ENCODE measurements around the gene BACH2. TPM values are rescaled to one million over a fixed set of nuclear protein-coding genes. Genes with fewer than 3 reads are reported as not detected.
"Not testable (repeated sequence)": the region's sequence is repeated elsewhere in the genome, so short reads cannot be mapped to it uniquely, and the experiment has no call there.

Gene BACH2
- total RNA-seq, 2 experiments from 2014 or later = 30.3 to 31.1 TPM

- POLR2A ChIA-PET = interaction anchor here (0.9 to 1.4 kb wide), 2 partner anchors 10 to 12 kb away, joined by 3 read pairs; no protein-coding TSS in a partner anchor
- no peak overlapping the region for H3K27ac Mint-ChIP-seq
- DNase-seq = no peak
- no peaks in the 10 kb centered on the region for H3K9me3 Mint-ChIP-seq
- H3K36me3 Mint-ChIP-seq (ENCODE audit: low read depth) = peaks cover 38% of the 10 kb centered on the region
- H3K27me3 Mint-ChIP-seq = peaks cover 33% of the 10 kb centered on the region
- peaks cover 37% of the 10 kb centered on the region for H3K4me1 Mint-ChIP-seq
- no peak overlapping the region for H3K4me3 Mint-ChIP-seq
- CTCF ChIA-PET = interaction anchor here (1.2 kb wide), 1 partner anchor 132 kb away, joined by 4 read pairs; no protein-coding TSS in a partner anchor
Measured at GRCh38 chr6:90072935-90073464, 223.6 kb downstream of the BACH2 start.

- no peak overlapping the region for H3K4me3 Mint-ChIP-seq
- no peak for DNase-seq
Measured at GRCh38 chr6:90072501-90072900, 224.1 kb downstream of the BACH2 start.

GRCh38 chr6:90068703-90069523 is 227.7 kb downstream of the BACH2 start:
- peaks cover 39% of the 10 kb centered on the region for H3K36me3 Mint-ChIP-seq (ENCODE audit: low read depth)
- peaks cover 11% of the 10 kb centered on the region for H3K27me3 Mint-ChIP-seq
- ChIA-PET POLR2A (no interaction called here), CTCF (interaction anchor here (1.1 kb wide), 1 partner anchor 128 kb away, joined by 4 read pairs; no protein-coding TSS in a partner anchor)
- peaks cover 37% of the 10 kb centered on the region for H3K4me1 Mint-ChIP-seq
- no peak overlapping the region for H3K4me3 Mint-ChIP-seq
- H3K27ac Mint-ChIP-seq = no peak overlapping the region
- no peaks in the 10 kb centered on the region for H3K9me3 Mint-ChIP-seq
- DNase-seq = no peak

More at GRCh38 chr6:90072501-90072900, 224.1 kb downstream of the BACH2 start:
- Mint-ChIP-seq H3K9me3 (no peaks in the 10 kb centered on the region), H3K36me3 (ENCODE audit: low read depth) (peaks cover 37% of the 10 kb centered on the region), H3K4me1 (peaks cover 38% of the 10 kb centered on the region), H3K27me3 (peaks cover 30% of the 10 kb centered on the region), H3K27ac (no peak overlapping the region)
- ChIA-PET CTCF (interaction anchor here (1.2 kb wide), 1 partner anchor 132 kb away, joined by 4 read pairs; no protein-coding TSS in a partner anchor), POLR2A (interaction anchor here (0.9 to 1.4 kb wide), 2 partner anchors 10 to 12 kb away, joined by 3 read pairs; no protein-coding TSS in a partner anchor)

- DNase-seq = no peak
- Mint-ChIP-seq H3K27me3 (peaks cover 9% of the 10 kb centered on the region), H3K36me3 (ENCODE audit: low read depth) (peaks cover 40% of the 10 kb centered on the region), H3K9me3 (no peaks in the 10 kb centered on the region), H3K4me3 (no peak overlapping the region), H3K27ac (no peak overlapping the region), H3K4me1 (peaks cover 35% of the 10 kb centered on the region)
- ChIA-PET POLR2A (no interaction called here), CTCF (interaction anchor here (1.3 kb wide), 1 partner anchor 128 kb away, joined by 5 read pairs; no protein-coding TSS in a partner anchor)
Measured at GRCh38 chr6:90068264-90068663, 228.4 kb downstream of the BACH2 start.

GRCh38 chr6:90066697-90067096 is 229.9 kb downstream of the BACH2 start:
- peaks cover 36% of the 10 kb centered on the region for H3K36me3 Mint-ChIP-seq (ENCODE audit: low read depth)
- H3K4me1 Mint-ChIP-seq = peaks cover 28% of the 10 kb centered on the region
- H3K9me3 Mint-ChIP-seq = no peaks in the 10 kb centered on the region
- no peak overlapping the region for H3K27ac Mint-ChIP-seq
- no peak for DNase-seq
- ChIA-PET POLR2A (no interaction called here), CTCF (no interaction called here)
- H3K4me3 Mint-ChIP-seq = no peak overlapping the region
- H3K27me3 Mint-ChIP-seq = peaks cover 3% of the 10 kb centered on the region

- DNase-seq = no peak
- H3K27me3 Mint-ChIP-seq = no peaks in the 10 kb centered on the region
- peaks cover 24% of the 10 kb centered on the region for H3K4me1 Mint-ChIP-seq
- H3K9me3 Mint-ChIP-seq = peaks cover 1% of the 10 kb centered on the region
- H3K4me3 Mint-ChIP-seq = no peak overlapping the region
- H3K27ac Mint-ChIP-seq = no peak overlapping the region
- POLR2A ChIA-PET = no interaction called here
- H3K36me3 Mint-ChIP-seq (ENCODE audit: low read depth) = peaks cover 31% of the 10 kb centered on the region
- CTCF ChIA-PET = no interaction called here
Measured at GRCh38 chr6:90065173-90065572, 231.5 kb downstream of the BACH2 start.

GRCh38 chr6:90062667-90063066 is 234.0 kb downstream of the BACH2 start:
- ChIA-PET CTCF (interaction anchor here (0.6 to 1.1 kb wide), 2 partner anchors 24 to 122 kb away, joined by 3 to 5 read pairs; no protein-coding TSS in a partner anchor), POLR2A (no interaction called here)
- Mint-ChIP-seq H3K27me3 (no peaks in the 10 kb centered on the region), H3K9me3 (peaks cover 5% of the 10 kb centered on the region), H3K4me1 (peaks cover 10% of the 10 kb centered on the region), H3K27ac (no peak overlapping the region), H3K4me3 (no peak overlapping the region), H3K36me3 (ENCODE audit: low read depth) (peaks cover 27% of the 10 kb centered on the region)
- no peak for DNase-seq

GRCh38 chr6:90062051-90062450 is 234.6 kb downstream of the BACH2 start:
- POLR2A ChIA-PET = no interaction called here
- H3K27me3 Mint-ChIP-seq = no peaks in the 10 kb centered on the region

GRCh38 chr6:90059178-90059577 is 237.5 kb downstream of the BACH2 start:
- POLR2A ChIA-PET, H3K4me3 Mint-ChIP-seq, H3K27me3 Mint-ChIP-seq, DNase-seq, H3K4me1 Mint-ChIP-seq, CTCF ChIA-PET, H3K27ac Mint-ChIP-seq: not testable (repeated sequence)
- Mint-ChIP-seq H3K36me3 (ENCODE audit: low read depth) (peaks cover 33% of the 10 kb centered on the region), H3K9me3 (peaks cover 11% of the 10 kb centered on the region)

More at GRCh38 chr6:90062051-90062450, 234.6 kb downstream of the BACH2 start:
- Mint-ChIP-seq H3K36me3 (ENCODE audit: low read depth) (peaks cover 27% of the 10 kb centered on the region), H3K4me1 (peaks cover 6% of the 10 kb centered on the region), H3K9me3 (peaks cover 5% of the 10 kb centered on the region), H3K4me3 (no peak overlapping the region), H3K27ac (no peak overlapping the region)
- DNase-seq = no peak
- CTCF ChIA-PET = interaction anchor here (0.6 to 1.1 kb wide), 2 partner anchors 23 to 122 kb away, joined by 3 to 5 read pairs; no protein-coding TSS in a partner anchor

GRCh38 chr6:90055924-90056323 is 240.7 kb downstream of the BACH2 start:
- H3K27ac Mint-ChIP-seq, CTCF ChIA-PET: not testable (repeated sequence)
- peaks cover 22% of the 10 kb centered on the region for H3K9me3 Mint-ChIP-seq

GRCh38 chr6:90054193-90054592 is 242.4 kb downstream of the BACH2 start:
- POLR2A ChIA-PET, H3K27ac Mint-ChIP-seq, DNase-seq, CTCF ChIA-PET, H3K4me3 Mint-ChIP-seq, H3K27me3 Mint-ChIP-seq: not testable (repeated sequence)
- peaks cover 42% of the 10 kb centered on the region for H3K36me3 Mint-ChIP-seq (ENCODE audit: low read depth)
- peaks cover 18% of the 10 kb centered on the region for H3K9me3 Mint-ChIP-seq
- peaks cover 15% of the 10 kb centered on the region for H3K4me1 Mint-ChIP-seq

More at GRCh38 chr6:90055924-90056323, 240.7 kb downstream of the BACH2 start:
- H3K27me3 Mint-ChIP-seq, DNase-seq, H3K4me1 Mint-ChIP-seq, POLR2A ChIA-PET, H3K4me3 Mint-ChIP-seq: not testable (repeated sequence)
- H3K36me3 Mint-ChIP-seq (ENCODE audit: low read depth) = peaks cover 47% of the 10 kb centered on the region

GRCh38 chr6:90053614-90054013 is 243.0 kb downstream of the BACH2 start:
- CTCF ChIA-PET = no interaction called here

GRCh38 chr6:90049295-90049694 is 247.3 kb downstream of the BACH2 start:
- Mint-ChIP-seq H3K36me3 (ENCODE audit: low read depth) (peaks cover 16% of the 10 kb centered on the region), H3K27ac (peak overlapping the region; percentile 21), H3K27me3 (no peaks in the 10 kb centered on the region), H3K9me3 (peaks cover 11% of the 10 kb centered on the region), H3K4me1 (peaks cover 43% of the 10 kb centered on the region), H3K4me3 (no peak overlapping the region)
- CTCF ChIA-PET = no interaction called here
- DNase-seq = no peak
- POLR2A ChIA-PET = interaction anchor here (1.0 kb wide), 2 partner anchors 35 to 48 kb away, joined by 3 read pairs; no protein-coding TSS in a partner anchor

More at GRCh38 chr6:90053614-90054013, 243.0 kb downstream of the BACH2 start:
- H3K4me1 Mint-ChIP-seq = peaks cover 21% of the 10 kb centered on the region
- H3K27me3 Mint-ChIP-seq = no peaks in the 10 kb centered on the region
- POLR2A ChIA-PET = no interaction called here
- no peak for DNase-seq
- no peak overlapping the region for H3K27ac Mint-ChIP-seq
- H3K36me3 Mint-ChIP-seq (ENCODE audit: low read depth) = peaks cover 38% of the 10 kb centered on the region
- H3K4me3 Mint-ChIP-seq = no peak overlapping the region
- peaks cover 17% of the 10 kb centered on the region for H3K9me3 Mint-ChIP-seq

Data from activated CD4-positive, alpha-beta memory T cell treated with anti-CD3 and anti-CD28 coated beads, Interleukin-2, amount 10 ng/mL, durations not matched to agents 7 days and 5 days (primary cell).